ENCODE measurements around the gene VAV3.

Gene VAV3

DNA sequence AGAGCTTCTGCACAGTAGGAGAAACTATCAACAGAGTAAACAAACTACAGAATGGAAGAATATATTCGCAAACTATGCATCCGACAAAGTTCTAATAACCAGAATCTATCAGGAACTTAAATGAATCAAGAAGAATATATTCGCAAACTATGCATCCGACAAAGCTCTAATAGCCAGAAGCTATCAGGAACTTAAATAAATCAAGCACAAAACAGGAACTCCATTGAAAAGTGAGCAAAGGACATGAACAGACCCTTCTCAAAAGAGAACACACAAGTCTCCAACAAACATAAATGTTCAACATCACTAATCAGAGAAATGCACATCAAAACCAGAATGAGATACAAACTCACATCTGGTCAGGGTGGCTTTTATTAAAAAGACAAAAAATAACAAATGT, 126.9 kb downstream of the VAV3 start:
- no peak for DNase-seq (ENCODE audit: low read depth)

GRCh38 chr1:107835151-107835670, 129.8 kb downstream of the VAV3 start:
- no peak for DNase-seq (ENCODE audit: low read depth)

- no peak for DNase-seq (ENCODE audit: low read depth)
Measured at GRCh38 chr1:107833061-107833460, 131.9 kb downstream of the VAV3 start.

DNA sequence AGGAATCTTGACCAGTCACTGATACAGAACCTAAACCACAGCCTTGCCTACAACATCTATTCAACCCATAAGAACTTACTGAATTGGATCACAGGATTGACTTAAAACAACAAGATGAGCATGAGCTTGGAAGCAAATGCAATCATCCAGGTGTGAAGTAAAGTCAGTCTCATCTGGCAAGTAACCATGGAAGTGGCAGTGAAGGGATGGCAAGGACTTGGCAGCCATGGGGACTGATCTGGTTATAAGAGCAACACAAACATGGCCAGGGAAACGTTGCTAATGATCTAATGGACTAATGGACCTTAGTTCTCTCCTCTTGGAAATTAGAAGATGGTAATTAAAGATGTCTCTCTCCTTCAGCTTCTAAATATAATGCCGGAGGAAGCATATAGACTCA, 133.1 kb downstream of the VAV3 start:
- DNase-seq (ENCODE audit: low read depth) = no peak

GRCh38 chr1:107830526-107830925, 134.5 kb downstream of the VAV3 start:
- DNase-seq (ENCODE audit: low read depth) = no peak

DNA sequence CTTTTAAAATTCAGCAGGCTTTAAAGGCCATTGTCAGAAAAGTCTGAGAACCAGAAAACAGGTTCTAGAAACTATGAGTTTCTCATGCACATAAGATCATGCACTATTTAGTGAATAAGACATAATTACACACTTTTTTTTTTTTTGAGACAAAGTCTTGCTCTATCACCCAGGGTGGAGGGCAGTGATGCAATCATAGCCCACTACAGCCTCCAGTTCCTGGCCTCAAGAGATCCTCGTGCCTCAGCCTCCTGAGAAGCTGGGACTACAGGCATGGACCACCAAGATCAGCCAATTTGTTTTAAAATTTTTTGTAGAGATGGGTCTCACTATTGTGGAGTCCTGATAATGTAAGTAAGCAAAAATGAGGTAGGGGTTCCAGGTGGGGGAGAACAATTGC, 134.9 kb downstream of the VAV3 start:
- no peak for DNase-seq (ENCODE audit: low read depth)

DNA sequence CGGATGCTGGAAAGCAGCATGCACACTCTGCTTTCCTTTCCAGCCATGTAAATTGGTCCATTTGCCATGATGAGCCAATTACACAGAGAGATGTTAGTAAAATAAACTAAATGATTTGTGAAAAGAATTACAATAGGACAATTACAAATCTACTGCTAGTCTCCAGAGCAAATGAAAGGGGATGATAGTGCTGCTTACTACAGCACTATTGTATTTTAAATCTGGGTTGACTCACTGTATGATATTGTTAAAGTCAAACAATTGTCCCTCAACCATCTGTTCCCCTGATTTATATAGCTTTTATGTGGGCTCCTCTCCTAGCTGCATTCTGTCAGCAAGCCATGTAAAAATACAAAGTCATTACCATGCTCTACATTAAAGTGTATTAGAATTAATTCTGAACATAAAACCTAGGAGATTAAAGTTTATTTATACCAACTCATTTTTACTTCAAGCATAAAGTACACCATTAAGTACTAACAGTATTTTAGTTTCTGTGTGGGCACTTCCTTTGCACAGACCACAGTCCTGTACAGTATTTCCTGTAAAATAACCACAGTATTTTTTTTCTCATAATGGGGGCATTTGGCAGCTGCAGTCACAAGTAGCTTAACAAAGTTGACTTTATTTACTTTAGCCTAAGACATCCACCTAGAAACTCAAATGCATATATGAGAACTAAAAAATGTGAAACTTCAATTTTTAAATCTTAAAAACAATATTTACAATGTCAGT, 135.8 kb downstream of the VAV3 start:
- no peak for DNase-seq (ENCODE audit: low read depth)

DNA sequence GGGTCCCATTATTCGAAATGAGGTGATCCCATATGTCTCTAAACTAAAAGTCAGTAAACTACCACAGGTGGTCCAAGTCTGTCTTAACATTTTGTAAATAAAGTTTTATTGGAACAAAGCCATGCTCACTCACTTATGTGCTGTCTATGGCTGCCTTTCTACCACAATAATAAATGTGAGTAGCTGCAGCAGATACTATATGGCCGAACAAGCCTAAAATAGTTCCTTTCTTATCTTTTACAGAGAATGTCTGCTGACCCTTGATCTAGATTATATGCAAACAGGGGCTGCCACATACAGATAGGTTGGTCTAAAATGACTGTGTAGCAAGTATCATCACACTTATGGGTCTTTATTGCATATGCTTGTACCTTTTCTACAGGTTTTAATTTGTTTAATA, 140.0 kb downstream of the VAV3 start:
- no peak for DNase-seq (ENCODE audit: low read depth)

- no peak for DNase-seq (ENCODE audit: low read depth)
Measured at GRCh38 chr1:107821340-107821739, 143.6 kb downstream of the VAV3 start.

- DNase-seq (ENCODE audit: low read depth) = no peak
Measured at GRCh38 chr1:107820801-107821200, 144.2 kb downstream of the VAV3 start.

DNA sequence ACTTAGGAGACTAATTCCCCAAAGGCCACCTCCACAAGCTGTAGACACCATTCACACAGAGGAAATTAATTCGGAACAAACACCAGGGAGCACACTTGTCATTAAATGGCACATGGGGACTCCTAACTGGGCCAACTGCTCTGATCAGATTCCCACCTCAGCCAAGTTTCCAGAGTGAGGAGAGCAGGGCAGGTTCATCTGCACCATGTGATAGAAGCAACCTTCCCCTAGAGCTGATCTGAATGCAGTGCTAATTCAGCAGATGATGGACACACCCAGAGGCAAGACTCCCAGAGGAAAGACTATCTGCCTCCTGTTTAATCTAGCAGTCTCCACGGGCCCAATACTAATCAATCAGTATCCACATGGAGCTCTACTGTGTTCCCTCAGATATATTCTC, 147.0 kb downstream of the VAV3 start:
- DNase-seq (ENCODE audit: low read depth) = no peak

DNA sequence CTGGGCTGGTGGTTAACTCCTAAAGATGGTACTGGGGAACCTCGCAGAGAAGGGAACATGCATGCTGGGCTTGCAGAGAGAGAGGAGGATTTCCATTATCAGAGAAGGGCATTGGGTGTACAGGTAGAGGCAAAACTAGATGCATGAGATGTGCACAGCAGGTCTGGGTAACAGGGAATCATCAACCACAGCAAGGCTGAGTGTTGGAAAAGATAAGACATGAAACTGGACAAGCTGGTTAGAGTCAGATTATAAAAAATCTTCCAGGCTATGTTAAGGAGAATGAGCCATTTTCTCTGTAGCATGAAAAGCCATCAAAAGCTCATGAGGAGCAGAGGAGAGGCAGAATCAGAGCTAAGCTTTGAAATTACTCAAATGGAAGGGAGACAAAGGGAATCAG, 147.8 kb downstream of the VAV3 start:
- no peak for DNase-seq (ENCODE audit: low read depth)

- DNase-seq (ENCODE audit: low read depth) = no peak
Measured at GRCh38 chr1:107810291-107810951, 154.6 kb downstream of the VAV3 start.

DNA sequence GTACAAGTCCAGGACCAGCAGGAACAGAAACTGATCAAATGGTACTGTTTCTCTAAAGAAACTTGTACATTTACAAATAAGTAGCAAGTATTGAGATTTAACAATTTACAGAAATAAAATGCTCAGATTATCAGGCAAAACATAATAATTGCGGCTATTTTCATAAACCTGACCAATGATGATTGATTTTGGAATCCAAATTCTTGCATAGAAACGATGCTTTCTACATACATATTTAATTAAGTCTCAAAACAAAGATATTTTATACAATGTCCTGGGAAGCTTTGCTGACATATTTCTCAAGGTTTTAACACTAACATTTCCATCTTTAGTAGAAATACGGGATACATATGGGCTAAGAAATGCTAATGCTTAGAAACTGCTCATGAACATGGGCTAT, 157.1 kb downstream of the VAV3 start:
- no peak for DNase-seq (ENCODE audit: low read depth)

DNA sequence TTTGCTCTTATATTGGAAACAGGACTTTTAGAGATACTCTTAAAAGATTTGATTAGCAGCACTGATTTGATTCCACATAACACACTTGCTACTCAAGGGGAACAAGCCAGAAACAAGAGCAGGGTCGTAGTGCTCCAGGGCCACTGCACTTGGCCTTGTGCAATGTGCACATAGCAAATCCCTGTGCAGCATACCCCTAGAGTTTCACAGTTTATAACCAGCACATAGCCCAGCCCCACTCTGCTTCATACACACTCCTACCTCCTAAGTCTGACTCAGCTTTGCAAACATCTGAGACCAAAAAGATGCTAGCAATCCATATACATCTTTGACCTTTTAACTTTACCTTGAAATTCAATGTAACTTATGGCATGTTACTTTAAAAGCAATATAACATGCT, 157.6 kb downstream of the VAV3 start:
- DNase-seq (ENCODE audit: low read depth) = no peak

DNA sequence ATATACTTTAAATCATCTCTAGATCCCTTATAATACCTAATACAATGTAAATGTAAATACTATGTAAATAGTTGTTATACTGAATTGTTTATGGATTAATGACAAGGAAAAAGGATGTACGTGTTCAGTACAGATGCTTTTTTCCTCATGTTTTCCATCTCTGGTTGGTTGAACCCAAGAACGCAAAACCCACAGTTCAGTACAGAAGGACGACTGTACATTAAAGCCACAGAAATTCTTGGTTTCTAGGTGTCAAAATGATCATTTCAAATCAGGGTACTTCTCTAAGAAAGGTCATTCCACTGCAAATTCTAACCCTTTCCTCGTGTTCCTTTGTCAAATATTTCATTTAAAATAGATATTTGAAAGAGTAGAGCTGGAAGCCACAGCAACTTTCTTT, 158.1 kb downstream of the VAV3 start:
- no peak for DNase-seq (ENCODE audit: low read depth)

DNA sequence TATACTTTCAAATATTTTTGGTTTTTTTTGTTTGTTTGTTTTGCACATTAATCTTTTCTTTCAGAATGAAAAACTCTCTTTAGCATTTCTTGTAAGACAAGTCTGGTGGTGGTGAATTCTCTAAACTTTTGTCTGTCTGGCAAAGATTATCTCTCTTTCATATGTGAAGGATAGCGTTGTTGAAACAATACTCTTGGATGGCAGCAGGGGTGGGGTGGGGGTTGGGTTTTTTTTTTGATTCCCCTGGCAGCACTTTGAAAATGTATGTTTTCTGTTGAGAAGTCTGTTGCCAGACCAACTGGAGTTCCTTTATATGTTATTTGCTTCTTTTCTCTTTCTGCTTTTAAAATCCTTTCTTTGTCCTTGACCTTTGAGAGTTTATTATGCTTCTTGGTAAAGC, 160.2 kb downstream of the VAV3 start:
- DNase-seq (ENCODE audit: low read depth) = no peak

DNA sequence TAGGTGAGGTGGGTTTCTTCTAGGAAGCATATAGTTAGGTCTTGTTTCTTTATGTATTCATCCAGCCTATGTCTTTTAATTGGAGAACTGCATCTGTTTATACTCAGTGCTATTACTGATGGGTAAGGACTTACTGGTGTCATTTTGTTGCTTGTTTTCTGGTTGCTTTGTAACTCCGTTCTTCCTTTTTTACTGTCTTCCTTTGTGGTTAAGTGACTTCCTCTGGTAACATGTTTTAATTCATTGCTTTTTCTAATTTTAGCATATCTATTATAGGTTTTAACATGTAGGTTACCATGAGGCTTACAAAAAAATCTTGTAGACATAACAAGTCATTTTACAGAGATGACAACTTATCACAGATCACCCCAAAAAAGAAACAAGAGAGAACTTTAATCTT, 160.8 kb downstream of the VAV3 start:
- no peak for DNase-seq (ENCODE audit: low read depth)

GRCh38 chr1:107803579-107803978, 161.4 kb downstream of the VAV3 start:
- DNase-seq (ENCODE audit: low read depth) = no peak

DNA sequence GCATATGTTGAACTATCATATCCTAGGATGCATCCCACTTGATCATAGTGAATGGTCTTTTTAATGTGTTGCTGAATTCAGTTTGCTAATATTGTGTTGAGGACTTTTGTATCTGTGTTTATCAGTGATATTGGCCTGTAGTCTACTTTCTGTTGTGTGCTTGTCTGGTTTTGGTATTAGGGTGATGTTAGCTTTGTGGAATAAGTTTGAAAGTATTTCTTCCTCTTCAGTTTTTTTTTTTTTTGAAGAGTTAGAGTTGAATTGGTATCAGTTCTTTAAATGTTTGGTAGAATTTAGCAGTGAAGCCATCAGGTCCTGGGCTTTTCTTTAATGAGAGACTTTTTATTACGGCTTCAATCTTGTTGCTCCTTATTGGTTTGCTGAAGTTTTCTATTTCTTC, 162.3 kb downstream of the VAV3 start:
- DNase-seq (ENCODE audit: low read depth) = no peak

- no peak for DNase-seq (ENCODE audit: low read depth)
Measured at GRCh38 chr1:107795994-107796393, 169.0 kb downstream of the VAV3 start.

- DNase-seq (ENCODE audit: low read depth) = no peak
Measured at GRCh38 chr1:107795441-107795840, 169.5 kb downstream of the VAV3 start.

- DNase-seq (ENCODE audit: low read depth) = no peak
Measured at GRCh38 chr1:107794571-107794970, 170.4 kb downstream of the VAV3 start.

All from stromal cell of bone marrow (primary cell).